Vagina (tissue), 2 donors: ENCODE results near the gene PIGK. TPM values are rescaled to one million over a fixed set of nuclear protein-coding genes. Genes with fewer than 3 reads are reported as not detected.

Source experiments
- DNase-seq, 2 donors: peaks; one replicate each; pipeline ENCODE4 v3.0.0-alpha.2; 2017; ENCODE audit errors: extremely low spot score in 2 of 2
- H3K27ac ChIP-seq: fragments of 200-600 bp; sonication (generic); one replicate; pipeline ENCODE4 v1.5.1; 2019
- H3K27me3 ChIP-seq: fragments of 200-600 bp; sonication (generic); one replicate; pipeline ENCODE4 v1.5.1; 2019
- H3K36me3 ChIP-seq, 2 donors: fragments of 200-600 bp; sonication (generic); one replicate each; pipeline ENCODE4 v1.5.1; 2017 to 2019
- H3K4me1 ChIP-seq: fragments of 200-600 bp; sonication (generic); one replicate; pipeline ENCODE4 v1.5.1; 2019
- H3K4me3 ChIP-seq, 2 donors: fragments of 200-600 bp; sonication (generic); 1 replicate in 1 of 2; 2 replicates in 1 of 2; pipeline ENCODE4 v1.5.1; 2016 to 2019
- H3K9me3 ChIP-seq: fragments of 200-600 bp; sonication (generic); one replicate; pipeline ENCODE4 v1.5.1; 2019
- CTCF ChIP-seq, 3 experiments: fragments of 450-650 bp in 2 of 3; fragments of 200-600 bp in 1 of 3; sonication (generic) in 1 of 3; IDR thresholded peaks; one replicate each; pipeline ENCODE4 v1.5.1; 2017 to 2019; ENCODE audit warnings: antibody characterized with exemption in 3 of 3, mild to moderate bottlenecking in 2 of 3, moderate library complexity in 2 of 3
- POLR2A ChIP-seq, 2 donors: fragments of 450-650 bp; IDR thresholded peaks; one replicate each; pipeline ENCODE4 v1.6.1; 2017; ENCODE audit warnings: antibody characterized with exemption in 2 of 2, mild to moderate bottlenecking in 2 of 2, moderate library complexity in 2 of 2
- POLR2AphosphoS5 ChIP-seq, 2 donors: sonication (generic); formaldehyde crosslinking; IDR thresholded peaks; one replicate each; pipeline ENCODE4 v1.9.0; 2017; ENCODE audit warnings: antibody characterized with exemption in 2 of 2, mild to moderate bottlenecking in 2 of 2, low read depth in 1 of 2; ENCODE audit not compliant: insufficient read depth in 1 of 2
- intact Hi-C: fragments of 100-400 bp; cut with DNase I; formaldehyde crosslinking; loops from one replicate; pipeline ENCODE4 v1.15.1; 2023
- total RNA-seq: library from RNA; depleted of rRNA; stranded (reverse); fragments of >200 nt; gene quantifications from one replicate; pipeline ENCODE4 v1.2.3, GENCODE V29; 2016

The PIGK gene
- total RNA-seq, 1 donor from 2014 or later, result 12.8 TPM

- Histone ChIP-seq H3K27ac (no peak overlapping the region), H3K4me1 (no peaks in the 10 kb centered on the region), H3K4me3 (no peak overlapping the region), H3K9me3 (no peaks in the 10 kb centered on the region), H3K27me3 (no peaks in the 10 kb centered on the region), H3K36me3 (peaks cover 0 to 10% of the 10 kb centered on the region in 2 donors)
- TF ChIP-seq POLR2A (IDR thresholded peaks at IDR 0.05) (no peak), POLR2AphosphoS5 (IDR thresholded peaks at IDR 0.05; ENCODE audit: insufficient read depth in 1 of 2, low read depth in 1 of 2) (no peak), CTCF (IDR thresholded peaks at IDR 0.05) (no peak)
- DNase-seq, result no peak
- intact Hi-C loops, result loop anchor here (10.0 kb wide), 1 partner anchor 379 kb away; no protein-coding TSS in a partner anchor
Measured at GRCh38 chr1:77156214-77156613, 63.0 kb downstream of the PIGK start.

- DNase-seq, result no peak
- H3K4me3 ChIP-seq, result no peak overlapping the region
- H3K9me3 ChIP-seq, result no peaks in the 10 kb centered on the region
- no peaks in the 10 kb centered on the region for H3K36me3 ChIP-seq
- H3K4me1 ChIP-seq, result no peaks in the 10 kb centered on the region
- intact Hi-C loops, result no loop called here
- H3K27ac ChIP-seq, result no peak overlapping the region
- H3K27me3 ChIP-seq, result no peaks in the 10 kb centered on the region
- no peak for TF ChIP-seq POLR2A (IDR thresholded peaks at IDR 0.05)
- TF ChIP-seq CTCF (IDR thresholded peaks at IDR 0.05), result no peak
- no peak for TF ChIP-seq POLR2AphosphoS5 (IDR thresholded peaks at IDR 0.05; ENCODE audit: insufficient read depth in 1 of 2, low read depth in 1 of 2)
Measured at GRCh38 chr1:77146270-77146669, 73.0 kb downstream of the PIGK start.

GRCh38 chr1:77143529-77144121 is 75.6 kb downstream of the PIGK start:
- no peaks in the 10 kb centered on the region for H3K36me3 ChIP-seq
- no peak for DNase-seq
- no peak overlapping the region for H3K27ac ChIP-seq
- intact Hi-C loops, result no loop called here
- TF ChIP-seq CTCF (IDR thresholded peaks at IDR 0.05) (no peak), POLR2AphosphoS5 (IDR thresholded peaks at IDR 0.05; ENCODE audit: insufficient read depth in 1 of 2, low read depth in 1 of 2) (no peak), POLR2A (IDR thresholded peaks at IDR 0.05) (no peak)
- H3K4me3 ChIP-seq, result no peak overlapping the region
- H3K4me1 ChIP-seq, result no peaks in the 10 kb centered on the region
- no peaks in the 10 kb centered on the region for H3K9me3 ChIP-seq
- H3K27me3 ChIP-seq, result no peaks in the 10 kb centered on the region

- H3K9me3 ChIP-seq, result no peaks in the 10 kb centered on the region
- H3K36me3 ChIP-seq, result no peaks in the 10 kb centered on the region
- no peak for DNase-seq
- no peak overlapping the region for H3K4me3 ChIP-seq
- intact Hi-C loops, result no loop called here
- H3K27ac ChIP-seq, result no peak overlapping the region
- TF ChIP-seq CTCF (IDR thresholded peaks at IDR 0.05) (no peak), POLR2AphosphoS5 (IDR thresholded peaks at IDR 0.05; ENCODE audit: insufficient read depth in 1 of 2, low read depth in 1 of 2) (no peak), POLR2A (IDR thresholded peaks at IDR 0.05) (no peak)
- no peaks in the 10 kb centered on the region for H3K27me3 ChIP-seq
- no peaks in the 10 kb centered on the region for H3K4me1 ChIP-seq
Measured at GRCh38 chr1:77139389-77139788, 79.8 kb downstream of the PIGK start.

GRCh38 chr1:77134359-77134758 is 84.9 kb downstream of the PIGK start:
- no peaks in the 10 kb centered on the region for H3K36me3 ChIP-seq
- no peak overlapping the region for H3K4me3 ChIP-seq
- TF ChIP-seq CTCF (IDR thresholded peaks at IDR 0.05) (no peak), POLR2A (IDR thresholded peaks at IDR 0.05) (no peak), POLR2AphosphoS5 (IDR thresholded peaks at IDR 0.05; ENCODE audit: insufficient read depth in 1 of 2, low read depth in 1 of 2) (no peak)
- intact Hi-C loops, result no loop called here
- H3K27ac ChIP-seq, result no peak overlapping the region
- no peaks in the 10 kb centered on the region for H3K27me3 ChIP-seq
- DNase-seq, result no peak
- no peaks in the 10 kb centered on the region for H3K9me3 ChIP-seq
- no peaks in the 10 kb centered on the region for H3K4me1 ChIP-seq
